Anterior cingulate cortex (tissue), 58 donors: Measurements from ENCODE around the gene HMGXB3.
"Not testable (repeated sequence)": the region's sequence is repeated elsewhere in the genome, so short reads cannot be mapped to it uniquely, and the experiment has no call there.

Experiments
- DNase-seq, 58 donors: peaks; one replicate each; lab custom pipeline; 2025; lab: John Stamatoyannopoulos, UW

The HMGXB3 gene

DNA sequence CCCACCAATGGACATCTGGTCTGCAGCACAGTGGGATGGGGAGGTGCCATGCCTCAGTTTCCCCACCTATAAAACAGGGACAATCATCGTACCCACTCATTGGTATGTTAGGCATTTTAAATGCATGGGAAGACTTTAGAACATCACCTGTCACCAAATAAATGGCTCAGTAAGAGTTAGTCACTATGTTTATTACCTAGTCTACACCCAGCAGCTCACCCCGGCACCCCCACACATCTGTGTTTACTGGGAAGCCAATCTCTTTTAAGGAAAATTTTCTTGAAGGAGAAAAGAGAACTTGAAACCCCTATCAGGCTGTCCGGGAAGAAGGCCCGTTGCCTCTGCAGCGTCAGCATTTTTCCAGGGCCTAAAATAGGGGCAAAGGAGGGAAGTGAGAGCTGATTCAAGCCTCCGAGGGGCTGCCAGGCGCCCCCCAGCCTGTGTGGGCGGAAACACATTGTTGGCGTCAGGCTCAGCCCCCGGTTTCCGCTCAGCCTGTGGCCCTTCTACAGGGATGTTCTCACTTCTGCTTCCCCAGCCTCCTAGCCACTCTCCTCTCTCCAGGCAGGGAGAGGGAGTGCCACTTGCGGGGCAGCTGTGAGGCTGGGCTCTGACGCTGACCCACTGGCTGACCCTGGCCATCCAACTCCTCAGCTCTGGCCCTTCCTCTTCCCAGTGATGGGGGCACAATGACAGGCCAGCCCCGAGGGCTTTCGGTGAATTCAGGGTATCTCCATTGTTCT lies 81.2 kb downstream of the HMGXB3 start:
- DNase-seq = peak in 30 of 58 donors; percentile 13 to 69 (median 40)

DNA sequence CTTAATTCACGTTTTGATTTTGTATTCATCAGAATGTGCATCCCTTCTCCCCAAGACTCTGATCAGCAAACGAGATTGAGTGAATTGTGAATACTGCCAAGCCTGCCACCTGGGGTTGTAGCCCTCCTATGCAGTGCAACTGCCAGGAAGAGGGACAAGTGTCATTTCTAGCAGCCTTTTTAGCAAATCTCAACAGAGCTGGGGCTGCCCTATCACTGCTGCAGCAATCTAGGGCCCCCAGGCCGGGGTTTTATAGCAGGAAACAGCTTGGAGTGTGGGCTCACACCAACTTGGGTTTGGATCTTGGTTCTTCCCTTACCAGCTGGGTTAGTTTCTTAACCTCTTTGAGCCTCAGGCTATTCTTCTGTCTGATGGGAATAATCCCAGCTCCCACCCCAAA lies 81.8 kb downstream of the HMGXB3 start:
- no peak for DNase-seq

DNA sequence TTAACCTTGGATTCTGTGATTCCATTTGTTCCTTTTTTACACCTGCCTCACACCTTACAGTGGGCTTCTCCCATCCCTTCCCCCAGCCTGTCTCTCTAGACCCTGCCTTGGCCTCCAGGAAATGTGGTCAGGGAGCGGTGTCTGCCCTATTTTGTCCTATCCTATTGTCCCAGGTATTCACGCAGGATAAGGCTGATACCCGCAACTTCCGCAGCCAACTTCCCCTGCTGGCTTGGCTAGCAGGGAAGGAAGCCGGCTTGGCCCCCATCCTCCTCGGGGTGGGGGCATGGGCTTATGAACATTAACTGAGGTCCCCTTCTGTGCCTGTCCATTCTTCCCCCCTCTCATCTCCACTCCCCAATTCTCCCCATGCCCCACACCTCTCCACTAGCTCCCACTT lies 82.3 kb downstream of the HMGXB3 start:
- DNase-seq = no peak

DNA sequence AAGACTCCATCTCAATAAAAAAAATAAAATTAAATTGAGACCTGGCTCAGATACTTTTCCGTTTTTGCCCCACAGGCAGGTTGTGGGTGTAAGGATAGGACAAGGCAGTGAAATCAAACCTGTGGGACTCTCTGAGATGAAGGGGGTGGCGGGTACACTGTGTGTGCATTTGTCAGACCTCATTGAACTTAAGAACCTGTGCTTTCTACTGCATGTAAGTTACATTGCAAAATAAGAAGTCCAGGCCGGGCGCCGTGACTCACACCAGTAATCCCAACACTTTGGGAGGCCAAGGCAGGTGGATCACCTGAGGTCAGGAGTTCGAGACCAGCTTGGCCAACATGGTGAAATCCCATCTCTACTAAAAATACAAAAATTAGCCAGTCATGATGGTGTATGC lies 84.2 kb downstream of the HMGXB3 start:
- not testable (repeated sequence) for DNase-seq

DNA sequence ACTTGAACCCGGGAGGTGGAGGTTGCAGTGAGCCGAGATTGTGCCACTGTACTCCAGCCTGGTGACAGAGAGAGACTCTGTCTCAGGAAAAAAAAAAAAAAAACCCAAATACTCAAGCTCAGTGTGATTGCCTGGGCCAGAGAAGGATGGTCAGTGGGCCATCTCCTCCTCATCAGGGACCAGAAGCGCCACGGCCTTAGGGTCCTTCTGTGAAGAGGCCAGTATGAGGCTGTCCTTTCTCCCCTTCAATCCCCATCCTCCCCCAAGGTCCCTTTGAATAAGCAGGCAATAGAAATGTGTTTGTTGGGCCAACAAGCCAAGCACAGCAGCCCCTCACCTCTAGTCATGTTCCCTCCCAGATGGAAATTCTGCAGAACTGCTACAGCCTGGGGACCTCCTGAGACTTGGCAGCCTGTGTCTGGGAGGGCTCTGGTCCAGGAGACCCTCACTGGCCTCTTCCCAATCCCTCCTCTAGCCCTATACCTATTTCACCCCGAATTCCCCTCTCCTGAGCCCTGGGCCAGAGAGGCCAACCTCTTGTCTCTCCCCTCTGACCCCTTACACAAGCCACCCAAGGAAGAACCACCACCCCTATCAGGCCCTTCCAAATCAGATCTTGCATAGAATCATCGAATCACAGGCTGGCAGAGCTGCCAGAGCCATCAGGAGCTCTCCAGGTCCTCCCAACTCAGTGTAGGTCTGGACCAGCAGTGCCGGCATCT lies 84.8 kb downstream of the HMGXB3 start:
- DNase-seq = no peak

DNA sequence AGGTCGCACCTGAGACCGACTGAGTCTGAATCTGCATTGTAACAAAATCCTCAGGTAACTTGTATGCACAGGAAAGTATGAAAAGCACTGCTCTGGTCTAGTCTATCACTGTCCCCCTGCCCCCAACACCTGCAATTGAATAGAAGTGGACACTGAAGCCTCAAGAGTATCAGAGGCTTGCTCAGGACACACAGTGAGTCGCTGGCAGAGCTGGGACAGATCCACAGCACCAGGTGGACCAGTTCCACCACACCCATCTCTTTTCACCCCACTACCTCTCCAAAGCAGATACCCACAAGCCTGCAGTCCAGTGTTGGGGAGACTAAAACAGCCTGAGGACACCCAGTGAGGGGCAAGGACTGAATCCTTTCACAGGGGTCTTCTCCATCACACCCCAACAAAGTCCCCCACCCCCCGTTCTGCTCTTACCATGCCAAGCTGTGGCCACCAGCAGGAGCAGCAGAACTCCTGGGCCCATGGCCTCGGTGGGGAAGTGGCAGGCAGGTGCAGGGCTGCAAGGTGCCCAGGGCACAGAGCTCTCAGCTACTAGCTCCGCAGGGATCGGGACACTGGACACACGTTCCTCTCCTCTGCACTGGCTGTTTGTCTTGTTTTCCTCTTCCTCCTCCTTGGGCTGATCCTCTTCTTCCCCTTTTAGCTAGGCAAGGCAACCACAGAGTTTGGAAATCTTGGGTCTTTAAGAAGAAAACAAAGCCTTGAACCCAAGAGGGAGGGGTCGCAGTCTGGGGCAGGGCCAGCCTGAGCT lies 85.6 kb downstream of the HMGXB3 start, which contains the start of gene CSF1R:
Gene CSF1R (minus strand): TSS at position 605 of the 766 bp plus-strand sequence. CDS start 127 bp downstream, at position 478.
- DNase-seq = no peak

DNA sequence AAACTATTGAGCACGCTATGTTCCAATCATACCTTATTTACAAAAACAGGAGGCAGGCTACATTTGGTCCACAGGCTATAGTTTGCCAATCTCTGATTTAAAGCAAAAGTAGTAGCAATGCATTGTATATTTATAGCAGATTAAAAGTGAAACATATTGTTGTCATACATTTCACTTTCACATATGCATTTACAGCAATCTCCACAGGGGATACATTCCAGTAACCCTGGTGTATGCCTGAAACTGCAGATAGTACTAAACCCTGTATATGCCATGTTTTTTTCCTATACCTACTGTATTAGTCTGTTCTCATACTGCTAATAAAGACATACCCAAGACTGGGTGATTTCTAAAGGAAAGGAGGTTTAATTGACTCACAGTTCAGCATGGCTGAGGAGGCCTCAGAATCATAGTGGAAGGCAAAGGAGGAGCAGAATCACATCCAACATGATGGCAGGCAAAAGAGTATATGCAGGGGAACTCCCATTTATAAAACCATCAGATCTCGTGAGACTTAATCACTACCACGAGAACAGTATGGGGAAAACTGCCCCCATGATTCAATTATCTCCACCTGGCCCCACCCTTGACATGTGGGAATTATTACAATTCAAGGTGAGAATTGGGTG lies 91.7 kb downstream of the HMGXB3 start:
- DNase-seq = no peak

DNA sequence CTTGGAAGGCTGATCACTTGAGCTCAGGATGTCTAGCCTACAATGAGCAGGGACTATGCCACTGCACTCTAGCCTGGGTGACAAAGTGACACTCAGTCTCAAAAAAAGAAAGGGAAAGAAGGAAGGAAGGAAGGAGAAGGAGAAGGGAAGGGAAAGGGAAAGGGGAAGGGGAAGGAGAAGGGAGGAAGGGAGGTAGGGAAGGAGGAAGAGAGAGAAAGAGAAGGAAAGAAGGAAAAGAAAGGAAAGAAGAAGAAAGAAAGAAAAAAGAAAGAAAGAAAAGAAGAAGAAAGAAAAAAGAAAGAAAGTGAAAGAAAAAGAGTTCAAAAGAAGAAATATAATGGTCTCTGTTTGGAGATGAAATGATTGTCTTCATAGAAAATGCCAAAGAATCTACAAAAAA lies 96.6 kb downstream of the HMGXB3 start:
- no peak for DNase-seq

DNA sequence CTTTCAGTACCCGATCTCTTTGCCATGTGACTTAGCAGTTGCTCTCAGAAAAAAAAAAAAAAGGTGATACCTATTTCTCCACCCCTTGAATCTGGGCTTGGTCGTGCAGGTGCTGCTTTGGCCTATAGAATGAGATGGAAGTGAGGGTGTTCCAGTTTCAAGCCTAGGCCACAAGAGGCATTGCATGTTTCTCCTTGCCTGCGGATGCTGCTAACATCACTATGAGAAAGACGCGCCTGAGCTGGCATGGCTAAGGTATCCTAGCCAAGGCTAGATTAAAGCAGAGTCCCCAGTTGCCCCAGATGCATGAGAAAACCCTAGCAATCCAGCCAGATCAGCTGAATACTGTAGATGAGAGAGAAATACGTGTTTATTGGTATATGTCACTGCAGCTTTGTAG lies 100.5 kb downstream of the HMGXB3 start:
- no peak for DNase-seq
